HFFc6 (cell line): ENCODE results near the gene BTBD7. TPM values are rescaled to one million over a fixed set of nuclear protein-coding genes. Genes with fewer than 3 reads are reported as not detected.
A peak's percentile ranks its signal among the peaks of the same experiment; 100 is the strongest.

Experiments
- DNase-seq: peaks from one replicate; pipeline ENCODE4 v3.0.0-alpha.2; 2018
- H3K27ac Mint-ChIP-seq: 2 replicates; pipeline ENCODE4 v1.8.0; 2020; ENCODE audit warnings: mild to moderate bottlenecking, mixed read lengths
- H3K27me3 Mint-ChIP-seq: 2 replicates; pipeline ENCODE4 v1.8.0; 2021; ENCODE audit warnings: mild to moderate bottlenecking, moderate library complexity, mixed read lengths; ENCODE audit not compliant: insufficient read depth
- H3K36me3 Mint-ChIP-seq: 2 replicates; pipeline ENCODE4 v1.8.0; 2021; ENCODE audit warnings: low read depth, mixed read lengths
- H3K4me1 Mint-ChIP-seq: 2 replicates; pipeline ENCODE4 v1.8.0; 2020; ENCODE audit warnings: low read depth, mixed read lengths
- H3K4me3 Mint-ChIP-seq: 2 replicates; pipeline ENCODE4 v1.8.0; 2020; ENCODE audit warnings: mild to moderate bottlenecking, moderate library complexity, mixed read lengths
- H3K9me3 Mint-ChIP-seq: 2 replicates; pipeline ENCODE4 v1.8.0; 2020; ENCODE audit warnings: mild to moderate bottlenecking, mixed read lengths
- long read RNA-seq: library from polyadenylated mRNA; unstranded; transcript quantifications from one replicate; pipeline ENCODE4 v2.0.0, GENCODE V29; 2019
- total RNA-seq, 6 experiments: library from RNA; stranded (reverse); fragmentation: NEBNext Ultra II Directional; extraction: Animal tissue kit (Norgen Biotek cat#: 25700); gene quantifications; 2 replicates in 1 of 6; 3 replicates in 5 of 6; pipeline ENCODE4 v1.2.3, GENCODE V29; 2021
- TF ChIP-seq, protein P1 (sequence below): fragments of 200-600 bp; sonication (generic); IDR thresholded peaks from 2 replicates; pipeline ENCODE4 v1.5.0; 2021; ENCODE audit warnings: antibody characterized with exemption, mild to moderate bottlenecking

BTBD7 gene, protein sequence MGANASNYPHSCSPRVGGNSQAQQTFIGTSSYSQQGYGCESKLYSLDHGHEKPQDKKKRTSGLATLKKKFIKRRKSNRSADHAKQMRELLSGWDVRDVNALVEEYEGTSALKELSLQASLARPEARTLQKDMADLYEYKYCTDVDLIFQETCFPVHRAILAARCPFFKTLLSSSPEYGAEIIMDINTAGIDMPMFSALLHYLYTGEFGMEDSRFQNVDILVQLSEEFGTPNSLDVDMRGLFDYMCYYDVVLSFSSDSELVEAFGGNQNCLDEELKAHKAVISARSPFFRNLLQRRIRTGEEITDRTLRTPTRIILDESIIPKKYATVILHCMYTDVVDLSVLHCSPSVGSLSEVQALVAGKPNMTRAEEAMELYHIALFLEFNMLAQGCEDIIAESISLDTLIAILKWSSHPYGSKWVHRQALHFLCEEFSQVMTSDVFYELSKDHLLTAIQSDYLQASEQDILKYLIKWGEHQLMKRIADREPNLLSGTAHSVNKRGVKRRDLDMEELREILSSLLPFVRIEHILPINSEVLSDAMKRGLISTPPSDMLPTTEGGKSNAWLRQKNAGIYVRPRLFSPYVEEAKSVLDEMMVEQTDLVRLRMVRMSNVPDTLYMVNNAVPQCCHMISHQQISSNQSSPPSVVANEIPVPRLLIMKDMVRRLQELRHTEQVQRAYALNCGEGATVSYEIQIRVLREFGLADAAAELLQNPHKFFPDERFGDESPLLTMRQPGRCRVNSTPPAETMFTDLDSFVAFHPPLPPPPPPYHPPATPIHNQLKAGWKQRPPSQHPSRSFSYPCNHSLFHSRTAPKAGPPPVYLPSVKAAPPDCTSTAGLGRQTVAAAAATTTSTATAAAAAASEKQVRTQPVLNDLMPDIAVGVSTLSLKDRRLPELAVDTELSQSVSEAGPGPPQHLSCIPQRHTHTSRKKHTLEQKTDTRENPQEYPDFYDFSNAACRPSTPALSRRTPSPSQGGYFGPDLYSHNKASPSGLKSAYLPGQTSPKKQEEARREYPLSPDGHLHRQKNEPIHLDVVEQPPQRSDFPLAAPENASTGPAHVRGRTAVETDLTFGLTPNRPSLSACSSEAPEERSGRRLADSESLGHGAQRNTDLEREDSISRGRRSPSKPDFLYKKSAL
- 10 to 100 TPM; 36.8 to 45.6 (median 40.0) TPM for total RNA-seq
- long read RNA-seq, partial matches to known transcripts = 5 of 20 reads
- long read RNA-seq, other reads (novel, unspliced or antisense) = 14 of 20 reads

DNA sequence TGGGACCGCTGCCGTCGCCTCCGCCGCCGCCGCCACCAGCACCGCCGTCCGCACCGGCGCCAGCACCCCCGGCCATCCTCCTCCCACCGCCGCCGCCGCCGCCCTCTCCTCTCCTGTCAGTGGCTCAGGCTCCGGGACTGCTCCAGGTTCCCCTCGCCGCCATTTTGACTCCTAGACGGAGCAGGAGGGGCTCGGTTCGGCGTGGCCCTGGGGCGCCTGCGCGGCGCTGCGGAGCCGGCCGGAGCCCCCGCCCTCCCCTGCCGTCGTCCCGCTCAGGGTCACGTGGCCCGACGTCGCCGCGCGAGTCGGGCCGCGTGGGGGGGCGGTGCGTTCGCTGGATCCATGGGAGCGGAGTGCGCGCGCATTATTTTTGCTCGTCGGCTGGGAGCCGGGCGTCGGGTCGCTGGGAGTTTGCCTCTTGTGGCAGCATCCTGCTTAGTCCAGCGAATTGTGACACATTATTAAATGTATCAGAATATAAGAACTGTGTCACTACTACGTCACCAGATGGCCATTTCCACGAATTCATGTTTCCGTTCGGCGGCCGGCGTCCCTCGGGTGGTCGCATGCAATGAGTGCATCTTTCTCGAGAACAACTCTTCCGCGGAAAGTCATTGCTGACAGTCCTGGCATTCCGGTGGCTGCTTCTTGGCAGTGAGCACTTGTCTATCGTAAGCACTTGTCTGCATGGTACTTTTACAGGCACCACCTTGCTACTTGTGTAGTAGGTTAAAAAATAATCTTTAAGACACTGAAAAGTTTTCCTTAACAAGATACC lies at the start of gene BTBD7:
BTBD7 (minus strand) TSS at position 184 of the 778 bp plus-strand sequence. CDS start 36,985 bp downstream, outside the sequence.
- Mint-ChIP-seq H3K4me3 (peak within 1 kb of the TSS; percentile 96), H3K9me3 (no peaks in the 10 kb centered on the region), H3K4me1 (peaks cover 41% of the 10 kb centered on the region), H3K27me3 (no peaks in the 10 kb centered on the region), H3K27ac (peak within 1 kb of the TSS; percentile 97), H3K36me3 (no peaks in the 10 kb centered on the region; the same call in 1 of the 2 replicates)
- peak; percentile 96 for DNase-seq
- TF ChIP-seq, protein P1, sequence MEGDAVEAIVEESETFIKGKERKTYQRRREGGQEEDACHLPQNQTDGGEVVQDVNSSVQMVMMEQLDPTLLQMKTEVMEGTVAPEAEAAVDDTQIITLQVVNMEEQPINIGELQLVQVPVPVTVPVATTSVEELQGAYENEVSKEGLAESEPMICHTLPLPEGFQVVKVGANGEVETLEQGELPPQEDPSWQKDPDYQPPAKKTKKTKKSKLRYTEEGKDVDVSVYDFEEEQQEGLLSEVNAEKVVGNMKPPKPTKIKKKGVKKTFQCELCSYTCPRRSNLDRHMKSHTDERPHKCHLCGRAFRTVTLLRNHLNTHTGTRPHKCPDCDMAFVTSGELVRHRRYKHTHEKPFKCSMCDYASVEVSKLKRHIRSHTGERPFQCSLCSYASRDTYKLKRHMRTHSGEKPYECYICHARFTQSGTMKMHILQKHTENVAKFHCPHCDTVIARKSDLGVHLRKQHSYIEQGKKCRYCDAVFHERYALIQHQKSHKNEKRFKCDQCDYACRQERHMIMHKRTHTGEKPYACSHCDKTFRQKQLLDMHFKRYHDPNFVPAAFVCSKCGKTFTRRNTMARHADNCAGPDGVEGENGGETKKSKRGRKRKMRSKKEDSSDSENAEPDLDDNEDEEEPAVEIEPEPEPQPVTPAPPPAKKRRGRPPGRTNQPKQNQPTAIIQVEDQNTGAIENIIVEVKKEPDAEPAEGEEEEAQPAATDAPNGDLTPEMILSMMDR = peak; percentile 67

DNA sequence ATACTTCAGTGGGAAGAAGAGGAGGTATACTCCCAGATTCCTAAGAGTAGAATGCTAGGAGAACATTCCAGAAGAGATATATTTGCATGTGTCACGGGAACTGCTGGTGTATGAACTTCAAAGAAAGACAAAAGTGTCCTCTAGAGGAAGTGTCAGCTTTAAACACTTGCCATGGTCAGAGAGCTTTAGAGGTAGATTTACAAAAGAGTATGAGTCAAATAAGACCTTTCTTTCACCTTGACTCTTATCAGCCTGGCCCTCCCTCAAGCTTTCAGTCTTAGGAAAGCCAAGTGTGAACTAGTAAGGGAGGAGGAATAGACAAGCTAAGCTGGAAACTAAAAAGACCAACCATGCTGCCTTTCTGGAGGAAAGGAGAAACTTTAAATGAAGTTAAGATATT lies 48.8 kb upstream of the BTBD7 start:
- H3K27ac Mint-ChIP-seq = no peak overlapping the region

DNA sequence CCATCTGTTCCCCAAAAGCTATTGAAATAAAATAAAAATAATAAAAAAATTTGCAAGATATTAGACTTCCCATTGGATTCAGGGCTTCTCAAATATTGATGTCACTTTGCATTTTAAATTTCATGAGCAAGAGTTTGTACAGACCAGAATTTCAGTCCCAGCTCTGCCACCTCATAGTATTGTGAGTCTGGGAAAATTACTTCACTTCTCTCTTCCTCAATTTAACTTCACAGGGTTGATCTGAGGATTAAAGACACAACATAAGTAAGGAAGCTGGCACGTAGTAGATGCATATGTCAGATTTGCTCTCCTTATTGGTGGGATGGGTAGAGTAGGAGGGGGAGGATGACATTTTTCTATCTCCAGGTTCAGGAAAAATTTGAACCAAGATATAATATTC lies 47.0 kb upstream of the BTBD7 start:
- Mint-ChIP-seq H3K27me3 (no peaks in the 10 kb centered on the region; the same call in 1 of the 2 replicates), H3K4me1 (no peaks in the 10 kb centered on the region), H3K9me3 (no peaks in the 10 kb centered on the region; the same call in 1 of the 2 replicates), H3K4me3 (no peak overlapping the region), H3K36me3 (no peaks in the 10 kb centered on the region), H3K27ac (no peak overlapping the region)
- TF ChIP-seq, protein P1 = no peak
- no peak for DNase-seq

More for the DNA sequence above, 48.8 kb upstream of the BTBD7 start:
- Mint-ChIP-seq H3K4me3 (no peak overlapping the region), H3K27me3 (no peaks in the 10 kb centered on the region; the same call in 1 of the 2 replicates), H3K9me3 (no peaks in the 10 kb centered on the region; the same call in 1 of the 2 replicates), H3K4me1 (no peaks in the 10 kb centered on the region), H3K36me3 (no peaks in the 10 kb centered on the region)
- TF ChIP-seq, protein P1 = no peak
- DNase-seq = no peak

DNA sequence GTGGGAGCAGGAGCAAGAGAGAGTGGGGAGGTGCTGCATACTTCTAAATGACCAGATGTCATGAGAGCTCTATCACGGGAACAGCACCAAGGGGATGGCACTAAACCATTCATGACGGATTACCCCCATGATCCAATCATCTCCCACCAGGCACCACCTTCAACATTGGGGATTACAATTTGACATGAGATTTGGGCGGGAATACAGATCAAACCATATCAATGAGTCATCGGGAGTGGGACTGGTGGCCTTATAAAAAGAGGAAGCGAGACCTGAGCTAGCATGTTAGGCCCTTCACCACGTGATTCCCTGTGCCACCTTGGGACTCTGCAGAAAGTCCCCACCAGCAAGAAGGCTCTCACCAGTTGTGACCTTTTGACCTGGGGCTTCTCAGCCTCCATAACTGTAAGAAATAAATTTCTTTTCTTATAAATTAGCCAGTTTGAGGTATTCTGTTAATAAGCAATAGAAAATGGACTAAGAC lies 42.9 kb upstream of the BTBD7 start:
- H3K4me3 Mint-ChIP-seq = no peak overlapping the region
- no peaks in the 10 kb centered on the region; the same call in 1 of the 2 replicates for H3K9me3 Mint-ChIP-seq
- H3K27me3 Mint-ChIP-seq = no peaks in the 10 kb centered on the region
- TF ChIP-seq, protein P1 = no peak
- H3K4me1 Mint-ChIP-seq = no peaks in the 10 kb centered on the region
- no peaks in the 10 kb centered on the region for H3K36me3 Mint-ChIP-seq
- DNase-seq = no peak
- no peak overlapping the region for H3K27ac Mint-ChIP-seq
